RWPE2 (cell line): Measurements from ENCODE around the gene FOXO3.

ENCODE experiments used
- ATAC-seq: fragments of 200-7000 bp; cut with Tn5 transposase; 3 replicates; pipeline ENCODE4 v1.9.1; 2021; ENCODE audit warnings: low read depth
- DNase-seq: peaks from one replicate; pipeline ENCODE4 v3.0.0-alpha.2; 2020; ENCODE audit warnings: low spot score
- H3K27ac ChIP-seq: fragments of 450-650 bp; 2 replicates; pipeline ENCODE4 v1.5.1; 2017; ENCODE audit warnings: mild to moderate bottlenecking; ENCODE audit not compliant: poor library complexity, severe bottlenecking
- H3K27me3 ChIP-seq: fragments of 250-450 bp; sonication (Bioruptor Pico); 2 replicates; pipeline ENCODE4 v1.5.1; 2021; ENCODE audit warnings: mild to moderate bottlenecking, moderate library complexity; ENCODE audit not compliant: insufficient read depth, poor library complexity, severe bottlenecking
- H3K36me3 ChIP-seq: fragments of 250-450 bp; sonication (Bioruptor Pico); 2 replicates; pipeline ENCODE4 v1.5.1; 2020; ENCODE audit warnings: low read depth, mild to moderate bottlenecking, moderate library complexity
- H3K4me1 ChIP-seq: fragments of 250-450 bp; sonication (Bioruptor Pico); 2 replicates; pipeline ENCODE4 v1.5.1; 2021; ENCODE audit warnings: mild to moderate bottlenecking, moderate library complexity; ENCODE audit not compliant: insufficient read depth, poor library complexity, severe bottlenecking
- H3K4me3 ChIP-seq: fragments of 250-450 bp; sonication (Bioruptor Pico); 2 replicates; pipeline ENCODE4 v1.5.1; 2021; ENCODE audit warnings: mild to moderate bottlenecking, moderate library complexity; ENCODE audit not compliant: severe bottlenecking
- H3K9me3 ChIP-seq: fragments of 250-450 bp; sonication (Bioruptor Pico); 2 replicates; pipeline ENCODE4 v1.5.1; 2021; ENCODE audit warnings: mild to moderate bottlenecking, moderate library complexity; ENCODE audit not compliant: severe bottlenecking
- CTCF ChIP-seq: fragments of 450-650 bp; IDR thresholded peaks from one replicate; pipeline ENCODE4 v1.5.1; 2017; ENCODE audit warnings: mild to moderate bottlenecking, moderate library complexity; ENCODE audit not compliant: poor library complexity, severe bottlenecking

FOXO3 gene

DNA sequence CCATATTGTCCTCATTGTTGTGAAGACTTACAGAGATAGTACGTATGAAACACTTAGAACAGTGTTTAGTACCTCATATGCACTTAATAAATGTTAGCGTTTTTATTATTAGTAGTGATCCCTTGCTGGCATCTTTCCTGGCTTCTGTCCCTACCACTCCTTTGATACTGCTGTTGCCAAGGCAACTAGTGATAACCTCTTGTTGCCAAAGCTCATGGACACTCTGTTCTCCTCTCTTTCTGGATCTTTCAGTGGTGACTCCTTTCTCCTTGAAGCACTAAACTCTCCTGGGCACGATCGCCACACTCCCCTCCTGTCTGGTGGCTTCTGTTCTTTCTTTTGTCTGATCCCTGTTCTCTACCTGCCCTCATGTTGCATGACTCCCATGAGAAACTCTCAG lies 83.5 kb downstream of the FOXO3 start:
- Histone ChIP-seq H3K4me3 (no peak overlapping the region), H3K9me3 (no peaks in the 10 kb centered on the region), H3K4me1 (peaks cover 6% of the 10 kb centered on the region), H3K27ac (no peak overlapping the region), H3K27me3 (no peaks in the 10 kb centered on the region), H3K36me3 (peaks cover 12% of the 10 kb centered on the region; the same call in 1 of the 2 replicates)
- ATAC-seq (no peak), DNase-seq (no peak)
- TF ChIP-seq CTCF, result no peak

- TF ChIP-seq CTCF, result no peak
- Histone ChIP-seq H3K4me1 (peaks cover 43% of the 10 kb centered on the region), H3K27ac (peak overlapping the region; percentile 94), H3K9me3 (no peaks in the 10 kb centered on the region), H3K27me3 (no peaks in the 10 kb centered on the region), H3K4me3 (no peak overlapping the region), H3K36me3 (peaks cover 6% of the 10 kb centered on the region; the same call in 1 of the 2 replicates)
- ATAC-seq (no peak), DNase-seq (no peak)
Measured at GRCh38 chr6:108648191-108648590, 87.5 kb downstream of the FOXO3 start.

GRCh38 chr6:108650325-108650724 lies 89.6 kb downstream of the FOXO3 start:
- Histone ChIP-seq H3K27ac (peak overlapping the region; percentile 94), H3K9me3 (no peaks in the 10 kb centered on the region), H3K36me3 (no peaks in the 10 kb centered on the region; the same call in 1 of the 2 replicates), H3K4me3 (no peak overlapping the region), H3K4me1 (peaks cover 63% of the 10 kb centered on the region), H3K27me3 (no peaks in the 10 kb centered on the region)
- ATAC-seq, result peak; percentile 26; the same call in 2 of the 3 replicates
- TF ChIP-seq CTCF, result no peak
- no peak for DNase-seq

DNA sequence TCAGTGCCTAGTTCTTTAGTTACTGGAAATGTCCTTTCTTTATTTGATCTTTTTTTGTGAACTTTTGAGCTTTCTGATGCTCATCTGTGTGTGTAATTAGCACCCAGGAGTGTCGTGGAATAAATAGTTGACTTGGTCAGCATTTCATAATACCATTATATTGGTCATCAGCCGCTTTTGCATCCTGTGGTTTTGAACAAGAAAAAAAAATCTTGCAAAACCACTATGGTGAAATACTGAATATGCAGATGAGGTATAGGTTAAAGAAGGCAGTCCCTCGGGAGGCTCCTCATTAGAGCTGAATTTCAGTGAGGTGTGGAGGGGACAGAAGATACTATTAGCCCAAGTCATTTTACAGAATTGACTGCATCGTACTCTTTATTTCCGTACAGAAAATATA lies 90.1 kb downstream of the FOXO3 start:
- TF ChIP-seq CTCF, result no peak
- no peaks in the 10 kb centered on the region for H3K9me3 ChIP-seq
- H3K4me3 ChIP-seq, result no peak overlapping the region
- no peaks in the 10 kb centered on the region; the same call in 1 of the 2 replicates for H3K36me3 ChIP-seq
- no peak for DNase-seq
- no peaks in the 10 kb centered on the region for H3K27me3 ChIP-seq
- peak; percentile 44 for ATAC-seq
- peaks cover 58% of the 10 kb centered on the region for H3K4me1 ChIP-seq
- H3K27ac ChIP-seq, result peak overlapping the region; percentile 94

DNA sequence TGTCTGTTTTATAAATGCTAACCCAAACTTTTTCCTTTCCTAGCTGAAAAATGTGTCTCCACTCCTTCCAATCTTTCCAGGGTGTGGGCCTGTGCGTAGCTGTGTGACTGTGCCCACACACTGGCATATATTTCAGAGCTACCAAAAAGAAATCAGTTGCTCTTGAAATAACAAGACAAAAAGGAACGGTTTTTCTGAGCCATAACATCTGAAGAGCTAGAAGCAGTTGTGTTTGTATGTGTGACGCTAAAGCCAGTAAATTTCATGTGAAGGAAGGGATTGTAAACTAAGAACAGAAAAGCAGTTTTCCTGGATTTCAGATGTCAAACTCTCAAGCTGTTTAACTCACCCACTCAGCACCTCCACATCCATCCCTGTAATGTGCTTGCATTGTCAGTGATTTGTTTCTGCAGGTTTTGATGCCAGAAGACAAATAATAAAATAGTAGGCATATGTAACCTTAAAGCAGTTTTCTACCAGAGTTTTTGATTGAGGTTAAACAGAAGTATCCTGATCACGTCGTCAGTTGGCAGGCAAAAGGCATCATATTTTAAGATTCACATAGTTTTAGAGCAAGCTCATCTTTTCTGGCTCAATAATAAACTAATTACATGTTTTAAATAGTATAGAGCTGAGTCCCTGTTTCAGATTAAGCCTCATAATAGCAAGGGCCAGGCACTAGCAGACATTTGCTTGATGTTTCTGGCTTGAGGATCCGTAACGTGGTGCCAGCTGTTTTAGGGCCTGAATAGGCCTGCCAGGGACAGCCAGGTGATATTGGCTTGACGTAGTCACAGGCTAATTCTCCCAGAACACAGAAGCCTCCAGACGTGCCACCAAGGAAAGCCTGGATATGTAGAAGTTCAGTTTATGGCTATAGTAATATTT lies 90.9 kb downstream of the FOXO3 start:
- no peaks in the 10 kb centered on the region for H3K9me3 ChIP-seq
- DNase-seq (no peak), ATAC-seq (peak; percentile 62)
- TF ChIP-seq CTCF, result no peak
- H3K4me3 ChIP-seq, result no peak overlapping the region
- H3K36me3 ChIP-seq, result no peaks in the 10 kb centered on the region
- H3K27ac ChIP-seq, result peak overlapping the region; percentile 94
- no peaks in the 10 kb centered on the region for H3K27me3 ChIP-seq
- peaks cover 58% of the 10 kb centered on the region for H3K4me1 ChIP-seq
